ENCODE results near the gene ZKSCAN8. TPM values are rescaled to one million over a fixed set of nuclear protein-coding genes. Genes with fewer than 3 reads are reported as not detected.

Gene ZKSCAN8
- total and polyA plus RNA-seq, 7 donors: 1.6 to 12.5 (median 7.7) TPM

DNA sequence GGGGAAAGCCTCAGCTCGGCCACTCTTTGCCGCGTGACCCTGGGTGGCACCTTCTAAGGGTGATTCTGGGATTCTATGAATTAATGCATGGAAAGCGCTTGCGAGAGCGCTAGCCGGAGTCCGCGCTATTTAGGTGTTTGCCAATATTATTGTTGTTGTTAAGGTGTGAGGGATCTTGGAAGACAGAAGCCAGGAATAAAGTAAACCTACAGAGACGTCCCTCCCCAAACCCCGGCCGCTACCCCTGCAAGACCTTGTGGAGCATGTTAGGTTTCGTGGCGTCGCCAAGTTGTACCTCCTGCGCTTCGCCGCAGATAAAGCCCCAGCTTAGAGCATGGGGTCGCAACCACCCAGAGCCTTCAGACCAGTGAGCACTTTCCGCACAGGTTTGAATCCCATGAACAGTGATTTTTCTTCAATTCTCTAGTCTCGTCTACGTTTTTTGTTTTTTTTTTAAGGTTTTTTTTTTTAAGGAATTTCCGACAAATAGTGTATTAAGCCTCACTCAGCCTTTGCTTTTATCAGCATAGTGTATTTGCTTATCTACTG is 66.5 kb downstream of the ZKSCAN8 start:
- Histone ChIP-seq H3K36me3 (ENCODE audit: insufficient read depth in 1 of 2, low read depth in 1 of 2) (no peaks in the 10 kb centered on the region), H3K27ac (no peak overlapping the region), H3K4me1 (no peaks in the 10 kb centered on the region), H3K27me3 (ENCODE audit: insufficient read depth in 3 of 3, low read length in 2 of 3) (peaks cover 15 to 93% (median 31%) of the 10 kb centered on the region in 3 donors), H3K4me3 (peak overlapping the region; percentile 43), H3K9me3 (no peaks in the 10 kb centered on the region)
- intact Hi-C loops (cut with DNase I): no loop called here
- WGBS, 3 donors: 8 to 13% (median 10%) methylated on average over 23 of the region's 23 CpGs
- DNase-seq: no peak
- ATAC-seq: no peak
- TF ChIP-seq, protein P1, sequence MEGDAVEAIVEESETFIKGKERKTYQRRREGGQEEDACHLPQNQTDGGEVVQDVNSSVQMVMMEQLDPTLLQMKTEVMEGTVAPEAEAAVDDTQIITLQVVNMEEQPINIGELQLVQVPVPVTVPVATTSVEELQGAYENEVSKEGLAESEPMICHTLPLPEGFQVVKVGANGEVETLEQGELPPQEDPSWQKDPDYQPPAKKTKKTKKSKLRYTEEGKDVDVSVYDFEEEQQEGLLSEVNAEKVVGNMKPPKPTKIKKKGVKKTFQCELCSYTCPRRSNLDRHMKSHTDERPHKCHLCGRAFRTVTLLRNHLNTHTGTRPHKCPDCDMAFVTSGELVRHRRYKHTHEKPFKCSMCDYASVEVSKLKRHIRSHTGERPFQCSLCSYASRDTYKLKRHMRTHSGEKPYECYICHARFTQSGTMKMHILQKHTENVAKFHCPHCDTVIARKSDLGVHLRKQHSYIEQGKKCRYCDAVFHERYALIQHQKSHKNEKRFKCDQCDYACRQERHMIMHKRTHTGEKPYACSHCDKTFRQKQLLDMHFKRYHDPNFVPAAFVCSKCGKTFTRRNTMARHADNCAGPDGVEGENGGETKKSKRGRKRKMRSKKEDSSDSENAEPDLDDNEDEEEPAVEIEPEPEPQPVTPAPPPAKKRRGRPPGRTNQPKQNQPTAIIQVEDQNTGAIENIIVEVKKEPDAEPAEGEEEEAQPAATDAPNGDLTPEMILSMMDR (IDR thresholded peaks at IDR 0.05): no peak

Other genes starting within 250 kb of the ZKSCAN8 start
- not detected for gene OR2B2, start 229.5 kb upstream of the ZKSCAN8 start, total RNA-seq
- not detected for gene OR2B2, start 229.5 kb upstream of the ZKSCAN8 start, polyA plus RNA-seq
- not detected for gene OR2B6, start 184.6 kb upstream of the ZKSCAN8 start, total RNA-seq
- under 1 TPM in 1 of 3 donors, not detected in 2; 0.06 TPM for gene OR2B6, start 184.6 kb upstream of the ZKSCAN8 start, polyA plus RNA-seq
- under 1 TPM in 3 of 4 donors, not detected in 1; 0.14 to 0.48 (median 0.30) TPM for gene ZNF165, start 61.3 kb upstream of the ZKSCAN8 start, total RNA-seq
- gene ZNF165, start 61.3 kb upstream of the ZKSCAN8 start, polyA plus RNA-seq: under 1 TPM; 0.31 to 0.35 (median 0.31) TPM
- gene ZSCAN16, start 17.3 kb upstream of the ZKSCAN8 start, total RNA-seq: 1 to 10 TPM in 3 of 4 donors, under 1 TPM in 1; 0.96 to 3.1 (median 1.7) TPM
- 1 to 10 TPM; 1.7 to 7.1 (median 3.1) TPM for gene ZSCAN16, start 17.3 kb upstream of the ZKSCAN8 start, polyA plus RNA-seq
- gene ZSCAN9, start 83.4 kb downstream of the ZKSCAN8 start, total RNA-seq: 1 to 10 TPM; 5.2 to 6.9 (median 6.3) TPM
- gene ZSCAN9, start 83.4 kb downstream of the ZKSCAN8 start, polyA plus RNA-seq: 10 to 100 TPM in 1 of 3 donors, 1 to 10 TPM in 2; 3.9 to 10.4 (median 7.4) TPM
- gene ZKSCAN4, start 110.4 kb downstream of the ZKSCAN8 start, total RNA-seq: 1 to 10 TPM; 1.0 to 2.2 (median 1.8) TPM
- gene ZKSCAN4, start 110.4 kb downstream of the ZKSCAN8 start, polyA plus RNA-seq: 1 to 10 TPM in 2 of 3 donors, under 1 TPM in 1; 0.83 to 2.2 (median 1.2) TPM
- 1 to 10 TPM; 5.0 to 9.4 (median 6.0) TPM for gene NKAPL, start 117.4 kb downstream of the ZKSCAN8 start, total RNA-seq
- 10 to 100 TPM in 2 of 3 donors, 1 to 10 TPM in 1; 8.1 to 27.3 (median 17.1) TPM for gene NKAPL, start 117.4 kb downstream of the ZKSCAN8 start, polyA plus RNA-seq
- 10 to 100 TPM in 2 of 4 donors, 1 to 10 TPM in 2; 6.9 to 12.9 (median 10.1) TPM for gene ZSCAN26, start 125.3 kb downstream of the ZKSCAN8 start, total RNA-seq
- 1 to 10 TPM; 4.2 to 8.0 (median 6.4) TPM for gene ZSCAN26, start 125.3 kb downstream of the ZKSCAN8 start, polyA plus RNA-seq
- gene PGBD1, start 139.7 kb downstream of the ZKSCAN8 start, total RNA-seq: 1 to 10 TPM in 3 of 4 donors, under 1 TPM in 1; 0.93 to 2.6 (median 1.3) TPM
- 1 to 10 TPM in 1 of 3 donors, under 1 TPM in 2; 0.62 to 1.3 (median 0.79) TPM for gene PGBD1, start 139.7 kb downstream of the ZKSCAN8 start, polyA plus RNA-seq
- 10 to 100 TPM in 1 of 4 donors, 1 to 10 TPM in 3; 4.8 to 10.8 (median 7.7) TPM for gene ZSCAN31, start 194.3 kb downstream of the ZKSCAN8 start, total RNA-seq
- gene ZSCAN31, start 194.3 kb downstream of the ZKSCAN8 start, polyA plus RNA-seq: 1 to 10 TPM; 1.8 to 3.7 (median 2.3) TPM
- gene ZKSCAN3, start 208.1 kb downstream of the ZKSCAN8 start, total RNA-seq: 1 to 10 TPM; 1.5 to 4.6 (median 2.9) TPM
- gene ZKSCAN3, start 208.1 kb downstream of the ZKSCAN8 start, polyA plus RNA-seq: 1 to 10 TPM; 1.3 to 2.9 (median 1.5) TPM